HG02970 (cell line): Measurements from ENCODE around the gene PCSK5.

Experiments
- ATAC-seq: cut with Tn5 transposase; IDR thresholded peaks from one replicate; pipeline ENCODE4 v1.9.1; 2021; ENCODE audit warnings: mild to moderate bottlenecking, moderate library complexity, moderate number of reproducible peaks; ENCODE audit not compliant: unreplicated experiment, low FRiP score

The PCSK5 gene

GRCh38 chr9:76404401-76404800 is 513.9 kb downstream of the PCSK5 start:
- no peak for ATAC-seq

- no peak for ATAC-seq
These were observed 514.9 kb downstream of the PCSK5 start for GRCh38 chr9:76405340-76405739.

- ATAC-seq, result no peak
These were observed 515.4 kb downstream of the PCSK5 start for GRCh38 chr9:76405868-76406267.
